GM12878 (cell line): ENCODE data around the gene ACADVL. TPM values are rescaled to one million over a fixed set of nuclear protein-coding genes. Genes with fewer than 3 reads are reported as not detected.

Source experiments
- ATAC-seq: fragments of 200-7000 bp; cut with Tn5 transposase; 3 replicates; pipeline ENCODE4 v1.9.1; 2020; ENCODE audit warnings: mild to moderate bottlenecking, moderate library complexity
- BruUV-seq: library from RNA; stranded (reverse); fragments of 400-500 nt; replicated peaks from 2 replicates; lab custom pipeline; 2021; lab: Mats Ljungman, UMichigan
- CTCF ChIA-PET: fragments of 300-600 bp; sonication (Branson Sonifier 250); formaldehyde crosslinking; extraction: SDS; loops from one replicate; lab custom pipeline; 2021; ENCODE audit warnings: inconsistent platforms; lab: Yijun Ruan, JAX
- POLR2A ChIA-PET: fragments of 350-600 bp; formaldehyde crosslinking; extraction: SDS; loops from one replicate; lab custom pipeline; 2021; ENCODE audit warnings: inconsistent platforms; lab: Charles Lee
- RAD21 ChIA-PET: fragments of 300-600 bp; sonication (Branson Sonifier 250); formaldehyde crosslinking; loops from one replicate; lab custom pipeline; 2023; ENCODE audit warnings: antibody characterized with exemption; ENCODE audit not compliant: unreplicated experiment; lab: Charles Lee
- SMC1A ChIA-PET: fragments of 300-600 bp; sonication (Branson Sonifier 250); formaldehyde crosslinking; loops from one replicate; lab custom pipeline; 2023; ENCODE audit not compliant: unreplicated experiment, uncharacterized antibody; lab: Charles Lee
- DNase-seq: peaks from one replicate; pipeline ENCODE4 v3.0.0-alpha.2; 2011; ENCODE audit warnings: low read depth, low spot score
- FAIRE-seq: peaks from 3 replicates; lab custom pipeline; 2011; peaks lifted over from hg19 to GRCh38; lab: Jason Lieb, UNC
- H2AFZ ChIP-seq: 2 replicates; pipeline ENCODE4 v1.6.0; 2011; ENCODE audit warnings: low read depth, low read length, control low read depth; ENCODE audit not compliant: control insufficient read depth
- H3K27ac ChIP-seq: 2 replicates; pipeline ENCODE4 v1.5.1; 2011; ENCODE audit warnings: control low read depth; ENCODE audit not compliant: control insufficient read depth, insufficient read depth
- H3K27me3 ChIP-seq, 2 experiments: replicated peaks in 1 of 2; 2 replicates each; pipeline versions ENCODE4 v1.6.0 to v1.6.1; 2011; ENCODE audit warnings: low read length in 1 of 2; ENCODE audit not compliant: control insufficient read depth in 2 of 2, insufficient read depth in 2 of 2
- H3K36me3 ChIP-seq, 2 experiments: 2 replicates each; pipeline ENCODE4 v1.5.1; 2011; ENCODE audit warnings: low read length in 1 of 2; ENCODE audit not compliant: control insufficient read depth in 2 of 2, insufficient read depth in 2 of 2
- H3K4me1 ChIP-seq: 2 replicates; pipeline ENCODE4 v1.6.1; 2011; ENCODE audit warnings: mild to moderate bottlenecking, low read length, moderate library complexity, mixed read lengths; ENCODE audit not compliant: control insufficient read depth, insufficient read depth
- H3K4me2 ChIP-seq: 2 replicates; pipeline ENCODE4 v1.6.0; 2011; ENCODE audit warnings: control low read depth; ENCODE audit not compliant: control insufficient read depth, insufficient read depth
- H3K4me3 ChIP-seq: fragments of 200-600 bp; sonication (generic); 2 replicates; pipeline ENCODE4 v1.5.1; 2016
- H3K79me2 ChIP-seq: 2 replicates; pipeline ENCODE4 v1.6.0; 2011; ENCODE audit warnings: low read length; ENCODE audit not compliant: control insufficient read depth, insufficient read depth
- H3K9ac ChIP-seq: 2 replicates; pipeline ENCODE4 v1.8.0; 2011; ENCODE audit warnings: low read length, control low read depth, mixed read lengths; ENCODE audit not compliant: control insufficient read depth, insufficient read depth
- H3K9me3 ChIP-seq: replicated peaks from 3 replicates; pipeline ENCODE4 v1.5.1; 2011; ENCODE audit warnings: mild to moderate bottlenecking, low read length; ENCODE audit not compliant: control insufficient read depth, insufficient read depth
- H4K20me1 ChIP-seq: 2 replicates; pipeline ENCODE4 v1.6.0; 2011; ENCODE audit not compliant: control insufficient read depth, insufficient read depth
- BCLAF1 ChIP-seq: fragments of 450-650 bp; IDR thresholded peaks from 2 replicates; pipeline ENCODE4 v1.6.1; 2017; ENCODE audit warnings: antibody characterized with exemption, mild to moderate bottlenecking, moderate library complexity
- BHLHE40 ChIP-seq, 2 experiments: fragments of 450-650 bp in 1 of 2; IDR thresholded peaks; 2 replicates each; pipeline ENCODE4 v1.6.1; 2011 to 2017; ENCODE audit warnings: low read depth in 2 of 2, borderline replicate concordance in 1 of 2, improper control_type of control experiment in 1 of 2, low read length in 1 of 2, mild to moderate bottlenecking in 1 of 2
- EZH2 ChIP-seq: IDR thresholded peaks from 2 replicates; pipeline ENCODE4 v1.6.1; 2012; ENCODE audit warnings: low read depth, mild to moderate bottlenecking, control low read depth, inconsistent platforms, low read length, borderline replicate concordance; ENCODE audit not compliant: control insufficient read depth
- JUNB ChIP-seq: IDR thresholded peaks from 2 replicates; pipeline ENCODE4 v1.6.1; 2016; ENCODE audit warnings: antibody characterized with exemption, mild to moderate bottlenecking
- MYC ChIP-seq: IDR thresholded peaks from 2 replicates; pipeline ENCODE4 v1.6.1; 2011; ENCODE audit warnings: mild to moderate bottlenecking, low read length, moderate library complexity, inconsistent platforms; ENCODE audit not compliant: insufficient read depth, insufficient replicate concordance, insufficient read length, severe bottlenecking
- PAX8 ChIP-seq: fragments of 450-650 bp; IDR thresholded peaks from 2 replicates; pipeline ENCODE4 v1.6.1; 2017; ENCODE audit warnings: mild to moderate bottlenecking, moderate library complexity
- POU2F2 ChIP-seq: IDR thresholded peaks from 3 replicates; pipeline ENCODE4 v1.6.1; 2011; ENCODE audit warnings: low read depth, mild to moderate bottlenecking, low read length, borderline replicate concordance
- RAD21 ChIP-seq: IDR thresholded peaks from 2 replicates; pipeline ENCODE4 v1.6.1; 2011; ENCODE audit warnings: mild to moderate bottlenecking, low read depth, low read length, moderate library complexity; ENCODE audit not compliant: insufficient read depth
- TAF1 ChIP-seq: IDR thresholded peaks from 2 replicates; pipeline ENCODE4 v1.6.1; 2011; ENCODE audit warnings: mild to moderate bottlenecking, low read depth, low read length, borderline replicate concordance
- ZNF24 ChIP-seq: fragments of 450-650 bp; IDR thresholded peaks from 2 replicates; pipeline ENCODE4 v1.6.1; 2017; ENCODE audit warnings: antibody characterized with exemption, mild to moderate bottlenecking
- WGBS: methylation state at CpG from one replicate; pipeline ENCODE4 v1.1.6; 2016; ENCODE audit warnings: low lambda C conversion rate; ENCODE audit not compliant: insufficient replicate concordance, insufficient coverage; ENCODE audit errors: missing lambda C conversion rate; 5-methylcytosine and 5-hydroxymethylcytosine counted together
- in situ Hi-C: fragments of 300-500 bp; cut with MboI; formaldehyde crosslinking; loops from 9 replicates; pipeline ENCODE4 v1.14.3; 2018; ENCODE audit warnings: mixed read lengths
- intact Hi-C: fragments of 100-400 bp; cut with micrococcal nuclease; formaldehyde crosslinking; loops from one replicate; pipeline ENCODE4 v1.14.2; 2022; ENCODE audit not compliant: unreplicated experiment
- polyA plus RNA-seq, 11 experiments: library from polyadenylated mRNA; depleted of rRNA in 4 of 11; unstranded in 6 of 11; stranded (reverse) in 5 of 11; fragments of >200 nt; fragmentation: Nextera tagmentation in 4 of 11; fragmentation: Illumina TruSeq in 1 of 11; extraction: Ambion mirVana in 4 of 11; extraction: Trizol in 1 of 11; gene quantifications; 1 replicate in 1 of 11; 2 replicates in 10 of 11; pipeline versions ENCODE4 v1.2.1 to v1.2.3, GENCODE V29; 2011 to 2016; ENCODE audit warnings: inconsistent platforms in 2 of 11, missing spikeins in 2 of 11, low read depth in 1 of 11
- total RNA-seq, 4 experiments: library from RNA; depleted of rRNA in 3 of 4; stranded (reverse); fragments of >200 nt in 3 of 4; fragmentation: Illumina TruSeq in 1 of 4; extraction: Trizol in 1 of 4; gene quantifications; 2 replicates each; pipeline versions ENCODE4 v1.2.1 to v1.2.3, GENCODE V29; 2013 to 2021

ACADVL gene
- total and polyA plus RNA-seq, 10 of the 15 experiments (the other 5 are each of a cell fraction or from before 2014, with no cell fraction given): 25.4 to 232 (median 180) TPM

- ChIA-PET RAD21 (interaction anchor here (3.2 kb wide), 1 partner anchor 78 kb away, joined by 44 read pairs; no protein-coding TSS in a partner anchor), SMC1A (interaction anchor here (4.8 kb wide), 1 partner anchor 24 kb away, joined by 34 read pairs; the partner anchor contains the start of gene GABARAP), POLR2A (interaction anchor here (1.0 to 5.9 kb wide), 4 partner anchors 16 to 118 kb away, joined by 3 to 60 read pairs (median 36); partner anchors contain the start of genes ACAP1, CTDNEP1, DVL2 and ELP5), CTCF (interaction anchor here (5.1 kb wide), 1 partner anchor 79 kb away, joined by 60 read pairs; no protein-coding TSS in a partner anchor)
- WGBS: 71% methylated on average over 6 of the region's 6 CpGs
- H4K20me1 ChIP-seq: no peaks in the 10 kb centered on the region
- peaks cover 3 to 10% of the 10 kb centered on the region in 2 experiments; a peak in 3 of 4 replicates for H3K36me3 ChIP-seq
- H3K27me3 ChIP-seq: no peaks in the 10 kb centered on the region
- in situ Hi-C loops (no loop called here), intact Hi-C loops (no loop called here)
- no peak overlapping the region for H3K4me2 ChIP-seq
- DNase-seq (no peak), ATAC-seq (no peak), FAIRE-seq (no peak)
- no peak overlapping the region for H2AFZ ChIP-seq
- H3K4me1 ChIP-seq: peaks cover 22% of the 10 kb centered on the region
- H3K4me3 ChIP-seq: no peak overlapping the region
- H3K9me3 ChIP-seq: no peaks in the 10 kb centered on the region
- peaks cover 14% of the 10 kb centered on the region for H3K79me2 ChIP-seq
- no TSS peak for BruUV-seq
- no peak overlapping the region for H3K27ac ChIP-seq
- no peak overlapping the region for H3K9ac ChIP-seq
- TF ChIP-seq EZH2 (no peak), POU2F2 (no peak), PAX8 (no peak), BCLAF1 (no peak), RAD21 (no peak), TAF1 (no peak), JUNB (no peak), MYC (no peak), ZNF24 (no peak), BHLHE40 (IDR thresholded peaks at IDR 0.05; ENCODE audit: borderline replicate concordance in 1 of 2, low read depth in 2 of 2, low read length in 1 of 2) (no peak)
Measured at GRCh38 chr17:7218166-7218565, 1.6 kb upstream of the ACADVL start.
